Skeletal muscle tissue (tissue), 4 donors: Measurements from ENCODE around the gene VPS37C. TPM values are rescaled to one million over a fixed set of nuclear protein-coding genes. Genes with fewer than 3 reads are reported as not detected.
A peak's percentile ranks its signal among the peaks of the same experiment; 100 is the strongest.

Experiments
- H3K27ac ChIP-seq: one replicate; pipeline ENCODE4 v1.7.0; 2013; ENCODE audit warnings: mild to moderate bottlenecking, low read depth, low read length, inconsistent platforms
- H3K27me3 ChIP-seq, 3 donors: one replicate each; pipeline ENCODE4 v1.7.0; 2013; ENCODE audit warnings: low read length in 3 of 3; ENCODE audit not compliant: control insufficient read depth in 3 of 3, insufficient read depth in 3 of 3
- H3K36me3 ChIP-seq, 3 donors: one replicate each; pipeline ENCODE4 v1.7.0; 2013; ENCODE audit warnings: low read length in 3 of 3; ENCODE audit not compliant: control insufficient read depth in 3 of 3, insufficient read depth in 3 of 3
- H3K4me1 ChIP-seq, 3 donors: one replicate each; pipeline ENCODE4 v1.7.0; 2013; ENCODE audit warnings: low read length in 3 of 3, mild to moderate bottlenecking in 3 of 3; ENCODE audit not compliant: control insufficient read depth in 3 of 3, insufficient read depth in 3 of 3
- H3K4me3 ChIP-seq, 3 donors: one replicate each; pipeline ENCODE4 v1.7.0; 2013; ENCODE audit warnings: low read length in 3 of 3
- H3K9ac ChIP-seq, 3 donors: one replicate each; pipeline ENCODE4 v1.7.0; 2013; ENCODE audit warnings: low read length in 3 of 3, mild to moderate bottlenecking in 3 of 3, moderate library complexity in 2 of 3, low read depth in 1 of 3
- H3K9me3 ChIP-seq, 3 donors: one replicate each; pipeline ENCODE4 v1.7.0; 2013; ENCODE audit warnings: low read length in 3 of 3; ENCODE audit not compliant: control insufficient read depth in 3 of 3
- total RNA-seq: library from RNA; depleted of rRNA; stranded (reverse); fragments of >200 nt; gene quantifications from one replicate; pipeline ENCODE4 v1.2.3, GENCODE V29; 2014
- donor health status: Osteomylitis.

VPS37C gene
- total RNA-seq, 1 donor from 2014 or later = 5.7 TPM

GRCh38 chr11:61149624-61150615 is 11.3 kb downstream of the VPS37C start:
- peaks cover 42 to 63% (median 45%) of the 10 kb centered on the region in 3 donors for H3K4me1 ChIP-seq
- H3K27me3 ChIP-seq = no peaks in the 10 kb centered on the region
- peak overlapping the region; percentile 60 for H3K27ac ChIP-seq
- no peak overlapping the region for H3K4me3 ChIP-seq
- peaks cover 0 to 4% (median 0%) of the 10 kb centered on the region in 3 donors for H3K36me3 ChIP-seq
- H3K9me3 ChIP-seq = no peaks in the 10 kb centered on the region
- H3K9ac ChIP-seq = peak overlapping the region in 1 of 3 donors; percentile 3

- Histone ChIP-seq H3K27me3 (no peaks in the 10 kb centered on the region), H3K36me3 (peaks cover 0 to 4% (median 0%) of the 10 kb centered on the region in 3 donors), H3K27ac (no peak overlapping the region), H3K9ac (peak overlapping the region in 1 of 3 donors; percentile 23), H3K4me1 (peaks cover 34 to 52% (median 38%) of the 10 kb centered on the region in 3 donors), H3K9me3 (no peaks in the 10 kb centered on the region), H3K4me3 (no peak overlapping the region)
These were observed 13.2 kb downstream of the VPS37C start for GRCh38 chr11:61147791-61148620.

GRCh38 chr11:61147271-61147670 is 14.0 kb downstream of the VPS37C start:
- H3K36me3 ChIP-seq = peaks cover 0 to 4% (median 0%) of the 10 kb centered on the region in 3 donors
- no peak overlapping the region for H3K4me3 ChIP-seq
- peaks cover 27 to 45% (median 31%) of the 10 kb centered on the region in 3 donors for H3K4me1 ChIP-seq
- H3K27ac ChIP-seq = no peak overlapping the region
- H3K27me3 ChIP-seq = no peaks in the 10 kb centered on the region
- no peak overlapping the region for H3K9ac ChIP-seq
- no peaks in the 10 kb centered on the region for H3K9me3 ChIP-seq

GRCh38 chr11:61146416-61146815 is 14.8 kb downstream of the VPS37C start:
- no peak overlapping the region for H3K4me3 ChIP-seq
- H3K27me3 ChIP-seq = no peaks in the 10 kb centered on the region
- peaks cover 0 to 4% (median 0%) of the 10 kb centered on the region in 3 donors for H3K36me3 ChIP-seq
- H3K9ac ChIP-seq = no peak overlapping the region
- peaks cover 23 to 40% (median 25%) of the 10 kb centered on the region in 3 donors for H3K4me1 ChIP-seq
- no peaks in the 10 kb centered on the region for H3K9me3 ChIP-seq
- H3K27ac ChIP-seq = no peak overlapping the region

GRCh38 chr11:61145228-61146005 is 15.8 kb downstream of the VPS37C start:
- no peaks in the 10 kb centered on the region for H3K9me3 ChIP-seq
- H3K36me3 ChIP-seq = peaks cover 0 to 4% (median 0%) of the 10 kb centered on the region in 3 donors
- no peak overlapping the region for H3K4me3 ChIP-seq
- no peak overlapping the region for H3K27ac ChIP-seq
- peaks cover 15 to 32% (median 19%) of the 10 kb centered on the region in 3 donors for H3K4me1 ChIP-seq
- H3K9ac ChIP-seq = no peak overlapping the region
- no peaks in the 10 kb centered on the region for H3K27me3 ChIP-seq

GRCh38 chr11:61144511-61145179 is 16.6 kb downstream of the VPS37C start:
- H3K9ac ChIP-seq = no peak overlapping the region
- H3K4me3 ChIP-seq = no peak overlapping the region
- peaks cover 12 to 31% (median 20%) of the 10 kb centered on the region in 3 donors for H3K4me1 ChIP-seq
- peaks cover 0 to 4% (median 0%) of the 10 kb centered on the region in 3 donors for H3K36me3 ChIP-seq
- no peaks in the 10 kb centered on the region for H3K27me3 ChIP-seq
- H3K27ac ChIP-seq = no peak overlapping the region
- no peaks in the 10 kb centered on the region for H3K9me3 ChIP-seq

GRCh38 chr11:61142424-61142823 is 18.8 kb downstream of the VPS37C start:
- no peak overlapping the region for H3K4me3 ChIP-seq
- H3K4me1 ChIP-seq = peaks cover 19 to 26% (median 25%) of the 10 kb centered on the region in 3 donors
- no peaks in the 10 kb centered on the region for H3K9me3 ChIP-seq
- peaks cover 3 to 9% (median 8%) of the 10 kb centered on the region in 3 donors for H3K36me3 ChIP-seq
- no peak overlapping the region for H3K9ac ChIP-seq
- no peak overlapping the region for H3K27ac ChIP-seq
- H3K27me3 ChIP-seq = no peaks in the 10 kb centered on the region

GRCh38 chr11:61141601-61142028 is 19.6 kb downstream of the VPS37C start:
- no peaks in the 10 kb centered on the region for H3K27me3 ChIP-seq
- no peaks in the 10 kb centered on the region for H3K9me3 ChIP-seq
- no peak overlapping the region for H3K9ac ChIP-seq
- H3K27ac ChIP-seq = no peak overlapping the region
- H3K4me1 ChIP-seq = peaks cover 19 to 25% (median 22%) of the 10 kb centered on the region in 3 donors
- H3K4me3 ChIP-seq = no peak overlapping the region
- peaks cover 6 to 11% (median 9%) of the 10 kb centered on the region in 3 donors for H3K36me3 ChIP-seq

GRCh38 chr11:61140416-61140815 is 20.8 kb downstream of the VPS37C start:
- H3K9me3 ChIP-seq = no peaks in the 10 kb centered on the region
- no peak overlapping the region for H3K27ac ChIP-seq
- no peak overlapping the region for H3K4me3 ChIP-seq
- H3K9ac ChIP-seq = peak overlapping the region in 1 of 3 donors; percentile 25
- H3K4me1 ChIP-seq = peaks cover 19 to 27% (median 25%) of the 10 kb centered on the region in 3 donors
- H3K27me3 ChIP-seq = no peaks in the 10 kb centered on the region
- peaks cover 6 to 13% (median 8%) of the 10 kb centered on the region in 3 donors for H3K36me3 ChIP-seq
